Right cardiac atrium (tissue), 5 donors: ENCODE results near the gene ZBTB38. TPM values are rescaled to one million over a fixed set of nuclear protein-coding genes. Genes with fewer than 3 reads are reported as not detected.

ENCODE experiments used
- ATAC-seq, 2 donors: fragments of 200-7000 bp; cut with Tn5 transposase; one replicate each; pipeline versions ENCODE4 v1.8.0 to v1.9.1; 2020; ENCODE audit warnings: moderate library complexity in 2 of 2, mild to moderate bottlenecking in 1 of 2
- DNase-seq, 3 donors: peaks; one replicate each; pipeline ENCODE4 v3.0.0-alpha.2; 2020
- H3K27ac ChIP-seq: one replicate; pipeline ENCODE4 v1.5.1; 2013; ENCODE audit warnings: mild to moderate bottlenecking, low read length, control low read depth, moderate library complexity
- H3K27me3 ChIP-seq: one replicate; pipeline ENCODE4 v1.6.1; 2013; ENCODE audit not compliant: control insufficient read depth, insufficient read depth
- H3K4me1 ChIP-seq: one replicate; pipeline ENCODE4 v1.6.1; 2013; ENCODE audit warnings: low read length; ENCODE audit not compliant: control insufficient read depth, insufficient read depth
- H3K4me3 ChIP-seq: one replicate; pipeline ENCODE4 v1.5.1; 2013; ENCODE audit warnings: low read length, control low read depth
- H3K9me3 ChIP-seq: one replicate; pipeline ENCODE4 v1.6.1; 2013; ENCODE audit warnings: low read length; ENCODE audit not compliant: control insufficient read depth
- WGBS: extraction: QIAGEN DNeasy Blood & Tissue Kit; methylation state at CpG from one replicate; pipeline ENCODE4 v1.1.7; 2013; 5-methylcytosine and 5-hydroxymethylcytosine counted together
- intact Hi-C, 4 donors: fragments of 100-400 bp; cut with DNase I; formaldehyde crosslinking; loops; one replicate each; pipeline versions ENCODE4 v1.11.0 to v1.14.0; 2022 to 2023
- polyA plus RNA-seq: library from polyadenylated mRNA; stranded (reverse); fragments of 200-250 nt; gene quantifications from one replicate; pipeline ENCODE4 v1.2.3, GENCODE V29; 2013
- total RNA-seq, 4 donors: library from RNA; stranded (reverse); fragmentation: NEBNext Ultra II Directional; extraction: Animal tissue kit (Norgen Biotek cat#: 25700); gene quantifications; one replicate each; pipeline ENCODE4 v1.2.1, GENCODE V29; 2021
- donor health status: healthy with polysubstance abuse.
- donor health status: DM: no; HTN: yes; CAD: no.
- donor health status: DM: no; HTN: no; CAD: no.
- donor health status: DM: no; HTN: yes; CAD: no; lungs with severe emphysema.
- donor health status: DM: yes; HTN: yes; CAD: no.

ZBTB38 gene
- total and polyA plus RNA-seq, 5 donors = 14.6 to 76.9 (median 71.5) TPM

- 91% methylated on average over 2 of the region's 2 CpGs for WGBS
- no peaks in the 10 kb centered on the region for H3K27me3 ChIP-seq
- ATAC-seq (no peak), DNase-seq (no peak)
- no peaks in the 10 kb centered on the region for H3K9me3 ChIP-seq
- H3K4me3 ChIP-seq = no peak overlapping the region
- peak overlapping the region; percentile 74 for H3K27ac ChIP-seq
- peaks cover 33% of the 10 kb centered on the region for H3K4me1 ChIP-seq
- intact Hi-C loops = no loop called here
Measured at GRCh38 chr3:141407825-141408224, 39.5 kb downstream of the ZBTB38 start.

GRCh38 chr3:141408596-141408995, 40.3 kb downstream of the ZBTB38 start:
- Histone ChIP-seq H3K27me3 (no peaks in the 10 kb centered on the region), H3K4me3 (no peak overlapping the region), H3K9me3 (no peaks in the 10 kb centered on the region), H3K27ac (peak overlapping the region; percentile 68), H3K4me1 (peaks cover 40% of the 10 kb centered on the region)
- DNase-seq (no peak), ATAC-seq (no peak)
- WGBS = 71% methylated on average over 1 of the region's 1 CpG
- intact Hi-C loops = no loop called here

GRCh38 chr3:141409940-141410241, 41.6 kb downstream of the ZBTB38 start:
- Histone ChIP-seq H3K27me3 (no peaks in the 10 kb centered on the region), H3K9me3 (no peaks in the 10 kb centered on the region), H3K4me1 (peaks cover 38% of the 10 kb centered on the region), H3K27ac (peak overlapping the region; percentile 100), H3K4me3 (no peak overlapping the region)
- DNase-seq (no peak), ATAC-seq (no peak)
- 67% methylated on average over 3 of the region's 3 CpGs for WGBS
- intact Hi-C loops = no loop called here

- Histone ChIP-seq H3K9me3 (no peaks in the 10 kb centered on the region), H3K27me3 (no peaks in the 10 kb centered on the region), H3K4me1 (peaks cover 41% of the 10 kb centered on the region), H3K27ac (peak overlapping the region; percentile 100), H3K4me3 (no peak overlapping the region)
- intact Hi-C loops = no loop called here
- DNase-seq (peak; percentile 53 to 73 (median 72)), ATAC-seq (peak; percentile 63 to 66)
- 12% methylated on average over 3 of the region's 3 CpGs for WGBS
Measured at GRCh38 chr3:141410408-141410807, 42.1 kb downstream of the ZBTB38 start.

GRCh38 chr3:141410846-141411245, 42.5 kb downstream of the ZBTB38 start:
- Histone ChIP-seq H3K27ac (peak overlapping the region; percentile 100), H3K27me3 (no peaks in the 10 kb centered on the region), H3K9me3 (no peaks in the 10 kb centered on the region), H3K4me3 (no peak overlapping the region), H3K4me1 (peaks cover 45% of the 10 kb centered on the region)
- peak in 1 of 2 donors; percentile 6 for ATAC-seq
- no peak for DNase-seq
- intact Hi-C loops = no loop called here
- WGBS = 40% methylated on average over 3 of the region's 3 CpGs

- intact Hi-C loops = no loop called here
- ATAC-seq (peak; percentile 10 to 39), DNase-seq (no peak)
- H3K27ac ChIP-seq = peak overlapping the region; percentile 100
- H3K9me3 ChIP-seq = no peaks in the 10 kb centered on the region
- 39% methylated on average over 7 of the region's 7 CpGs for WGBS
- no peaks in the 10 kb centered on the region for H3K27me3 ChIP-seq
- peaks cover 45% of the 10 kb centered on the region for H3K4me1 ChIP-seq
- peak overlapping the region; percentile 8 for H3K4me3 ChIP-seq
Measured at GRCh38 chr3:141411251-141411771, 43.0 kb downstream of the ZBTB38 start.

- WGBS = 5% methylated on average over 10 of the region's 10 CpGs
- no peaks in the 10 kb centered on the region for H3K27me3 ChIP-seq
- H3K4me1 ChIP-seq = peaks cover 46% of the 10 kb centered on the region
- peak; percentile 71 to 76 for ATAC-seq
- intact Hi-C loops = no loop called here
- DNase-seq = peak in 2 of 3 donors; percentile 44 to 71
- H3K27ac ChIP-seq = peak overlapping the region; percentile 99
- H3K4me3 ChIP-seq = peak overlapping the region; percentile 52
- H3K9me3 ChIP-seq = no peaks in the 10 kb centered on the region
Measured at GRCh38 chr3:141412087-141412935, 44.0 kb downstream of the ZBTB38 start.

GRCh38 chr3:141412936-141413354, 44.6 kb downstream of the ZBTB38 start:
- intact Hi-C loops = no loop called here

GRCh38 chr3:141413391-141413790, 45.1 kb downstream of the ZBTB38 start:
- H3K27ac ChIP-seq = peak overlapping the region; percentile 99
- 46% methylated on average over 3 of the region's 3 CpGs for WGBS
- intact Hi-C loops = no loop called here
- peaks cover 50% of the 10 kb centered on the region for H3K4me1 ChIP-seq
- H3K27me3 ChIP-seq = no peaks in the 10 kb centered on the region
- no peaks in the 10 kb centered on the region for H3K9me3 ChIP-seq
- DNase-seq (no peak), ATAC-seq (no peak)
- H3K4me3 ChIP-seq = no peak overlapping the region

More at GRCh38 chr3:141412936-141413354, 44.6 kb downstream of the ZBTB38 start:
- Histone ChIP-seq H3K9me3 (no peaks in the 10 kb centered on the region), H3K27me3 (no peaks in the 10 kb centered on the region), H3K4me3 (peak overlapping the region; percentile 52), H3K4me1 (peaks cover 46% of the 10 kb centered on the region), H3K27ac (peak overlapping the region; percentile 99)
- WGBS = 18% methylated on average over 11 of the region's 11 CpGs
- ATAC-seq (peak; percentile 92 to 93), DNase-seq (peak; percentile 96 to 98 (median 97))

- ATAC-seq (no peak), DNase-seq (peak in 1 of 3 donors; percentile 52)
- Histone ChIP-seq H3K9me3 (no peaks in the 10 kb centered on the region), H3K27me3 (no peaks in the 10 kb centered on the region), H3K27ac (peak overlapping the region; percentile 7), H3K4me3 (no peak overlapping the region), H3K4me1 (peaks cover 49% of the 10 kb centered on the region)
- WGBS = 76% methylated on average over 11 of the region's 11 CpGs
- intact Hi-C loops = no loop called here
Measured at GRCh38 chr3:141413801-141414689, 45.7 kb downstream of the ZBTB38 start.
